HG03103 (cell line): Measurements from ENCODE around the gene KCNJ2.

Experiments
- ATAC-seq: cut with Tn5 transposase; IDR thresholded peaks from one replicate; pipeline ENCODE4 v1.9.1; 2021; ENCODE audit warnings: low read depth; ENCODE audit not compliant: unreplicated experiment

Gene KCNJ2

DNA sequence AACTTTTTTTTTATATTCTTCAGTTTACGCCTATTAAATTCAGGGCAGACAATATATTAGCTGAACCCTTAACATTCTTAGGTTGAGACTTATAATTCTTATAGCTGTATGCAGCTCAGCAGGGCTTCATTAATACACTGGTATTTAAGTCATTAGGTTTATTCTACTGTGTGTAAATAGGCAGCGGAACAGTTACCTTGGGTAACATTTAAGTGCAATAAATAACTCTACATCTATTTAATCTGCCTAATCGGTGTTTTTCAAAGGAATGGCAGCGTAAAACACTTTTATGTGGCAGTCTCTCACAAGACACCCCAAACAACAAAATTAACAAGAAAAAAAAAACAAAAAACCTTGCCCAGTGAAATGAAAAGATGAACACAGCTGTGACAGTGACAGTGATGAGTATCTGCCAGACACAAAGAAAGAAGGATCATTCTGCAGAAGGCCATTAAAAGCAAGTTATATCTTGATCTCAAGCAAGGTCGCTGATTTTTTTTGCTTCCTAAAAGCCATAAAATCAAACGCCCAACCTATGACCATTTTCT is 32.6 kb downstream of the KCNJ2 start:
- ATAC-seq, result no peak

DNA sequence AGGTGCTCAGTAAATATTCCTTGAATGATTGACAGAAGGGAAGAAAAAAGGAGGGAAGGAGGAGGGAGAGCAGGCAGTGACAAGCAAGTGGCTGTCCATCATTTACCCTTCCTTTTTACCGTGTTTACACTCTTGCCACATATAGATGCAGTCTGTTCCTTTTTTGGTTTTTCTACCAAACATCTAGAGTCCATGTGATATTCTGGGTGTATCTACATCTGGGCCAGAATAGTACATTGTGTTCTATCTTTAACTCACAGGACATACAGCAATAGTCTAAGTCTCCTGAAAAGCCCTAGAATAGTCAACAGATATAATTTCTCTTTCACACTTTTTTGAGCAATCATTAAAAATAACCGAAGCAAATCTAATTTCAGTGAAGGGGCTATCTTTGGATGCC is 33.5 kb downstream of the KCNJ2 start:
- no peak for ATAC-seq

DNA sequence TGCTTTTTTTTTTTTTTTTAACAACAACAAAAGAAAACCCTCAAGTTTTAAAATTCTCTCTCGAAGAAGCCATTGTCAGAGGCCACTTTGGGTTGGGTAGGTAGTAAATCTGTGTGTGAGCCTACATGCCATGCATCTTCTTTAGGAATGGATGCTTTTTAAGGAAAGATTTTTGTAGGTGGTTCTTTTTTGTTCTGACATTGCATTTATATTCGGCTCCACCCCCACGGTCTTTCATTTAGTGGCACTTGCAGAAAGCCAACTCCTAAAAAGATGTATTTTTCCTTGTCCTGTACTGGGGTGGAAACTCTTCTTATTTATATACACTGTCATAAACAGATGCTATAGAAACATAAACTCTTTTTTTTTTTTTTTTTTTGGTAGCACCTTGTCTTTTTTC is 35.1 kb downstream of the KCNJ2 start:
- ATAC-seq, result no peak

DNA sequence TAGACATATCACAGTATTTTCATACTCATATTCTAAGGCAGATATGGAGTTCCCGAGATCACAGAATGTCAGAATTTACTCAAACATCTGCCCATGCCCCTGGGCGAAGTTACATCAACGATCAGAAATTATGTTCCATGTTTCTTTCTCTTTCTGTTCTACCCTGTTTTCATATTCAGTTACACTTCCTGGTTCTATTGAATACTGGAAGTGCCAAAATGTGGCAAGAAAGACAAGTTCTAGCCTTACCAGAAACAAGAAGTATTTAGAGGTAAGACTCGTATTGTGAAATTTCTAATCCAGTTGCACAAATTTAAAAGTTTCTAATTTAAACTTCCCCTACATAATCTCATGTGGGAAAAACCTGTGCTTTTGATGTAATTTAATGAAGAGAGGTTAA is 36.1 kb downstream of the KCNJ2 start:
- ATAC-seq, result no peak

DNA sequence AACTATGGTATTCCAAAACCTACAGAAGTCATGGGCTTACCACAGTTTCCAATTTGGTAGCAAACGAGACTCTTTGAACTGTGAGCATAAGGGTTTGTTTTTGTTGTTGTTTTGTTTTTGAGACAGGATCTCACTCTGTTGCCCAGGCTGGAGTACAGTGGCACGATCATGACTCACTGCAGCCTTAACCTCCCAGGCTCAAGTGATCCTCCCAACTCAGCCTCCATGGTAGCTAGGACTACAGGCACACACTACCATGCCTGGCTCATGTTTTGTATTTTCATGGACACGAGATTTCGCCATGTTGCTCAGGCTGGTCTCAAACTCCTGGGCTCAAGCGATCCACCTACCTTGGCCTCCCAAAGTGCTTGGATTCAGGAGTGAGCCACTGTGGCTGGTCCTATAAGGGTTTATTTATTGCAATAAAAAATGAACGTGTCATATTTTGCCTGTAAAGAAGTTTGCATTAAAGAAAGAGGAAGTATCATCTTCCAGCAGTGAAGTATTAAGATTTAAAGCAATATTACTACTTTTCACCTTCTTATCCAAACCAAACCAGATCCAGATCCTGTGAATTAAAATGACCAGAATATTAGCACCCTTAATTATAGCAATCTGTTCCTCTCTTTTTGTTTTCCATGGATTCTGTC is 37.2 kb downstream of the KCNJ2 start:
- ATAC-seq, result no peak

DNA sequence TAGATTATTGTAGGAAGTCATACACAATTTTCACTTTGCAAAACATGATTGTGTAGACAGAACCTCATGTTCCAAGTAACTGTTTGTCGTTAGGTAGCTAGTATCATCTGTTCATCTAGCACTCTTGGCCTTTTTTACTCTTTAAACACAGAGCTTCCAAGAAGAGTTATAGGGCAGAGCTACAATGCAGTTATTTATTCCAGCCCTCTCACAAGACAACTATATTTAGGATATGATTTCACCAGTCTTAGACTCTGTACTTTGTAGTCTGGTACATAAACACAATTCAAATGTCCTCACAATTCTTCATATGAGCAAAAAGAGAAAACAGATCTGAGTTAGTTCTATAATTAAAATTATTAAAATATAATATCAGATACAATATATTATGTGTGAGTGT is 37.9 kb downstream of the KCNJ2 start:
- ATAC-seq, result no peak

DNA sequence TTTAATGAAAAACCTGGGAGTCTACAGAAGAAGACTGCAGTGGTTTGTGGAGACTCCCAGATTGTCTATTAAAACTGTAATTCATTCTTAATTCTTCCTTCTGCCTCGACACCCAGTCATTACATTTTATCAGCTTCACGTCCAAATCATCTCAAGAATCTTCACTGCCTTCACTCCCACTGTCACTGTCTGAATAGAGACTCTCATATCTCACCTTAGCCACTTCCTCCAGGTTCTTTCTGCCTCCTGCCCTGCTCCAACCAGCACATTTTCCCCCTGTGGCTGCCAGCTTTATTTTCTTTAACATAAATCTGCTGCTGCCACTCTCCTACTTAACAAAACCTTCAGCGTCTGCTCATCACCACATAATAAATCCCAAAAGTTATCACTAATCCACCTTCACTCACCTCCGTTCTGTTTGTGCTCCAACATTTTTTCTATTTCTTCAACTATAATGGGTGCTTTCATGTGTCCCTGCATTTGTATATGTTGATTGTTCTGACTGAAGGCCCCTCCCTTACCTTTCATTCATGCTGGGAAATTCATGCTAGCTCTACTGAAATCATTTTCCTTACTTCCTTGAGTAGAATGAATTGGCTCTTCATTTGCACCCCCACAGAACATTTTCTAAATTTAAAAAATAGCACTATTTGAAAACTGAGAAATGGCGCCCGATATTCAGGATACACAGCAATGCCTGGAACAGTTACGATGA is 38.9 kb downstream of the KCNJ2 start:
- ATAC-seq, result no peak

DNA sequence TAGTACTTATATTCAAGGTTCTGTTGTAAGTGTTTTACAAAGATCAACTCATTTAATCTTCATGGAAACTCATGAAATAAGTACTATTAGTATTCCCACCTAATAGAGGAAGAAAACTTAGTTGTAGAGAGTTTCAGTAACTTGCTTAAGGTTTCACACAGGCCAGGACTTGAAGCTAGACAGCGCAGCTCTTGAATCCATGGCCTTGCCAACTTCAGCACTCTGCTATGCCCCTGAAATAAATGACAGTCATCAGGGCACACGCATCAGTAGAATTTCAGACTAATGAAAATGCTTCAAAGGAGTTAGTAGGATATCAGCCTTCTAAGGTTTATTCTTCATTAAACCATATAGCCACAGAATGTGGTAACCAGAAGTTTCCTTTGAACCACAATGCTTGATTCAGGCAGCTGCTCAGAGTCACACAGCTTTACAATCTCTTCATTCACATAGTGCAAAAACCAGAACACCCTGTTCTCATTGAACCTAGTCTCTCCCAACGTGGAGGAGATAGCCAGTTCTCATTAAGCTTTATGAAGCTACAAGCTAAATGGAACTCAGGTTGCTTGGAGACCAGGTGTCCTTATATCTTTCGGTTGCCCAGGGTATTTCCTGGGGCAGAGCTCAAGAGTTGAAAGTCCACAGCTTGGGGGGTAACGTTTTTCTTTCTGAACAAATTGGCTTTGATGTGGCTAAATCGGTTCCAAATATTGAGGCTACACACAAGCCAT is 39.7 kb downstream of the KCNJ2 start:
- no peak for ATAC-seq

DNA sequence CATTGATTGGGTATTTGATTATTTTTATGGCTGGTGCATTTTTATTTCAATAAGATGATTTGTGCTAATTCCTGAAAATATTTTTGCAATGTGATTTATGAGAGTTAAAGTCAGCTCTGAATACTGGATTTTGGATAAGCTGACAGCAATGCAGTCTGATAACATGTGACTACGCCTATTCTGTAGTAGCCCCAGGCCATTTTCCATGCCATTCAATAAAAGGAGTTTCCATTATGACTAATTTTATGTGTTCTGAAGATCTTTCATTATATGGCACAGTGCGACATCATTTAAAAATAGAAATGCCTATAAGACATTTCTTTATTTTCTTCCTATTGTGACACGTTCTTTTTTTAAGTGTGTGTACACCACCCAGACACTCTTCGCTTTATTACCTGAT is 46.3 kb downstream of the KCNJ2 start:
- ATAC-seq, result no peak

DNA sequence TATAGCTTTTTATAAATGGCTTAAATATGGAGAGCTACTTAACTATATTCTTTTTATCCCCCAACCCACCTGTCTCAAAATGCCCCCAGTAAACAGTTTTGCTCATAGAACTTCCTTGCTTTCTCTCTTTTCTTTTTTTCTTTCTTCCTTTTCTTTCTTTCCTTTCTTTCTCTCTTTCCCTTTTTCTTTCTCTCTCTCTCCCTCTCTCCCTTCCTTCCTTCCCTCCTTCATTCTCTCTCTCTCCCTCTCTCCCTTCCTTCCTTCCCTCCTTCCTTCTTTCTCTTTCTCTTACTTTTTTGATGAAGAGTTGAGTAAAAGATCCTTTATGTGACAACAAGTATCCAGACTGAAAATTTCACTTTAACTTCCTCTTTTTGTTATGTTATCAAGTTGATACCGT is 48.2 kb downstream of the KCNJ2 start:
- no peak for ATAC-seq

DNA sequence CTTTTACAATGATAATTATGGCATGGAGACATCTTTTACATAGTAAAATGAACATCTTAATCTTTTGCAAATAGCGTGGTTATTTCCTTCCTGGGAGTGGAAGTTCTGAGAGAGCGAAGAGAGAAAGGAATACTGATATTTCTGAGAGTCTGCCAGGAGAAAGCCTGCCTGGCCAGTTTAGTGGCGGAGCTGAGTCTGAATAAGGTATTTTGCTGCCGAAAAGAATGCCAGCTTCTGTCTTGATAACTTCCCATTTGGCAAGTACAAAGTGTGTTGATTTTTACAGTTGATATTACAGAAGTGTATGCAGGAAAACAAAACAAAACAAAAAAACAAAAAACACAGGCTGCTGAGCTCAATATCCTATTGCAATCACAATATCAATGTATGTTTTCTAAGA is 55.9 kb downstream of the KCNJ2 start:
- ATAC-seq, result no peak
